22Rv1 (cell line): Measurements from ENCODE around the gene ARHGAP27.
"Not testable (repeated sequence)": the region's sequence is repeated elsewhere in the genome, so short reads cannot be mapped to it uniquely, and the experiment has no call there.

Experiments used
- H3K27ac ChIP-seq: fragments of 450-650 bp; 2 replicates; pipeline ENCODE4 v1.5.1; 2017
- CTCF ChIP-seq: fragments of 450-650 bp; IDR thresholded peaks from 2 replicates; pipeline ENCODE4 v1.5.1; 2017; ENCODE audit warnings: mild to moderate bottlenecking
- ZFX ChIP-seq: fragments of 450-650 bp; IDR thresholded peaks from 2 replicates; pipeline ENCODE4 v1.6.1; 2017; ENCODE audit warnings: antibody characterized with exemption, borderline replicate concordance

ARHGAP27 gene

DNA sequence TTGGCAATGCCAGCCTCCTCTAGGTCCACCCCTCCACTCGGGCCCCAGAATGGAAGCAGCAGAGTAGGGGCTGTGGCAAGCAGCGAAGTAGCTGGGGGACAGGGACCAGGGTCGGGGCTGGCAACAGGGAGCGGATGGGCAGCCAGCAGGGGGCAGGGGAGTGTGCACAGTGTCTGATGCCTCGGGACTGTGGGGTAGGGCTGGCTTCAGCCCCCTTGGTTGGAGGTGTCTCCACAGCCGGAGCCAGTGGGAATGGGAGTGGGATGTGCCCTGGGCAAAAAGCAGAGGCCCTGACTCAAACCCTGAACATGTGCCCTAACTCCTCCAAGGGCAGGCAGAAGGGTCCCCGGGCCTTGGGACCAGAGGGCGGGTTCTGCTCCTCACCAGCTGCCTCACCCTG lies 18.5 kb upstream of the ARHGAP27 start:
- no peak overlapping the region for H3K27ac ChIP-seq

GRCh38 chr17:45449708-45450329 lies 17.1 kb upstream of the ARHGAP27 start:
- H3K27ac ChIP-seq: not testable (repeated sequence)

More for the DNA sequence above, 18.5 kb upstream of the ARHGAP27 start:
- no peak for TF ChIP-seq ZFX
- TF ChIP-seq CTCF: no peak

GRCh38 chr17:45449260-45449659 lies 16.6 kb upstream of the ARHGAP27 start:
- H3K27ac ChIP-seq: not testable (repeated sequence)

GRCh38 chr17:45448483-45448882 lies 15.8 kb upstream of the ARHGAP27 start:
- H3K27ac ChIP-seq: not testable (repeated sequence)

DNA sequence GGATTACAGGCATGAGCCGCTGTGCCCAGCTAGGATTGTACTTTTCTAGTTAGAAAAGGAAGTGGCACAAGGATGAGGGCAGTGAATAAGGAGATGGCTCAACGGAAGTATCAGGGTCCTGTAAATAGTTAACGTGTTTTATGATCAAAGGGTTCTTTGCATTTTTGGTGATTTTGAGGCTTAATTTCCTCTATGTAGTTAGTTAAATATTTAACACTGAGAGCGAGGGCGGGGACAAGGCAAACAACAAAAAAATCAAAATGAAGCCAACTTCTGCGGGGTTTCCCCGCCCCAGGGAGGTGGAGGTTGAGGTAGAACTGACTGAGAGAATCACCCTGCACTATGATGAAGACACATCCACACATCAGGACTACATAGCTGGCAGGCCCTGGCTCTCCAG lies 15.4 kb upstream of the ARHGAP27 start:
- H3K27ac ChIP-seq: not testable (repeated sequence)

- not testable (repeated sequence) for H3K27ac ChIP-seq
These were observed 15.0 kb upstream of the ARHGAP27 start for GRCh38 chr17:45447650-45448049.

DNA sequence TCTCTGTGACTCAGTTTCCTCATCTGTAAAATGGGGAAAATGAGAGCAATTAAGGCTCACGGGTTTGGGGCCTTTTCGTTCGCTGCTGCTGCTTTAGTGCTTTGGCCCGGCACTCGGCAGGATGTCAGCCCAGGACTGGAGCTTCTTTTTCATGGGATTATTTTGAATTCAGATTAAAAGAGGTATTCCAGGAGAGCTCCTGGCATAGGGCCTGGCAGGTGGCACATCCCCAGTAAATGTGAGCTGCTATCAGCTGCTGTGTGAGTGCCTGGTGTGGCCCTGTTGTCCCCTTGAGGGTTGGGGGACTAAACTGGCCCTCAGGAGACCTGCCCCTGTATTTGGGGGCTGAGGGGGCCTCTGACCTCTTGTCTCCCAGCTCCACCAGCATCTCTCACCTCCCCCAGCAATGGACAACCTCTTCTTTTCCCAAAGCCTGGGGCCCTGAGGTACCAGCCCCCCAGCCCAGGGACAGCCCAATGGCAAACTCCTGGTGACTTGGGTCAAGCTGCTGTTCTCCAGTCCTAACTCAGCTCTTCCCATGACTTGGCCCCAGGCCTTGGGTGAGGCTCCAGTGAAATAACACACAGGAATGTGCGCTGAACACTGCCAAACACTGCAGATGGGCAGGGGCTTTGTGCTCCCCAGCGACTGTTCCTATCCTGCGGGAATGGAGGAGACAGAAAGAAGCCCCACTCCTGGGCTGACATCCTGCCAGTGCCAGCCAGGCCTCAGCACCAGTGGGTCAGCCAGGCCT lies 14.4 kb upstream of the ARHGAP27 start:
- not testable (repeated sequence) for H3K27ac ChIP-seq

DNA sequence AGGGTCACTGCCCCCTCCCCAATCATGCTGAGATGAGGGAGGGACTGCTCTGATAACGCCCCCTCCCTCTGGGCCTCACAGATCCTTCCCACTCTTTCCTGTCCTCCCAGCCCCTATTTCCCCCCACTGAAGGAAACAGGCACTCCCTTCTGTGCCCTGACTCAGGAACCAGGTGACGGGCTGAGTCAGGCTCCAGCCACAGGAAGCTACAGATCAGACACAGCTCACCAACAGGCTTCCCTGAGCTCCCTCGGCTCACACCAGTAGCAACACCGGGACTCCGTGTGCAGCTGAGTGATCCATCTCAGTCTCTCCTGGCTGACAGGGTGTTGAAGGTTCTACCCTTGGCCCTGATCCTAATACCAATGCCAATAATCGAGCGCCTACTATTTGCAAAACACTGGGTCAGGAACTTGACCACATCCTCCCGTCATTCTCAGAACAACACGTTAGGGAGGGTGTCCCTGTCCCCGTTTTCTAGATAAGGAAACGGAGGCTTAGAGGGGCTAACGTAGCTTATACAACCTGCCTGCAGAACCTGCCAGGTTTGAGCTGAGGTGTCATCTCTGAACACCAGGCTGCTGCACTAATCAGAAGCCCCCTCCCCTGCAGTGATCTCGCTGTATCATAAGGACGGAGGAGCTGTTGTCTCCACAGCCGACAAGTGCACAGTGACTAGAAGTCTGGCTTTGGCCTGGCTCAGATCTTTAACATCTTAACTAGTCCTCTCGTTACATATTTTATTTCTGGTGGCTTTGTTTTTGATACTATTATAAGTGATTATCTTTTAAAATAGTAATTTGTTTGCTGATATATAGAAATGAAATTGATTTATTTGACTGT lies 13.5 kb upstream of the ARHGAP27 start:
- not testable (repeated sequence) for H3K27ac ChIP-seq

- H3K27ac ChIP-seq: not testable (repeated sequence)
These were observed 12.5 kb upstream of the ARHGAP27 start for GRCh38 chr17:45444856-45445820.

DNA sequence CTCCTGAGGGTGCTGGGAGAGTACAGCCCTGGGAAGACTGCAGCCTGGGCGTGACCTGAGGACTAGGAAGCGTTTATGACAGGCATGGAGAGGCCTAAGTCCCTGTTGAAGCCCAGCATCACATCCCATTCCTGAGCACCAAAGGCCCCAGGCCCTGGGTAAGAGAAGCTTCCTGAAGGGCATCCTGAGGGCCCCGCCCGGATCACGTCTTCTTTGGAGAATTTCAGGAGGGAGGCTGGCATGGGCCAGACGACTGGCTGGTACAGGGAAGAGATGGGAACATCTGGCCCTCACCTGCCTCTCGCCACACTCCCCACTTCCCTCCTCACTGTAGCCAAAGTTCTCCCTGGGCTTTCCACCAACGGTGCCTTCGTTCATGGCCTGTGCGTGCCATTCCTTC lies 11.6 kb upstream of the ARHGAP27 start:
- H3K27ac ChIP-seq: not testable (repeated sequence)

DNA sequence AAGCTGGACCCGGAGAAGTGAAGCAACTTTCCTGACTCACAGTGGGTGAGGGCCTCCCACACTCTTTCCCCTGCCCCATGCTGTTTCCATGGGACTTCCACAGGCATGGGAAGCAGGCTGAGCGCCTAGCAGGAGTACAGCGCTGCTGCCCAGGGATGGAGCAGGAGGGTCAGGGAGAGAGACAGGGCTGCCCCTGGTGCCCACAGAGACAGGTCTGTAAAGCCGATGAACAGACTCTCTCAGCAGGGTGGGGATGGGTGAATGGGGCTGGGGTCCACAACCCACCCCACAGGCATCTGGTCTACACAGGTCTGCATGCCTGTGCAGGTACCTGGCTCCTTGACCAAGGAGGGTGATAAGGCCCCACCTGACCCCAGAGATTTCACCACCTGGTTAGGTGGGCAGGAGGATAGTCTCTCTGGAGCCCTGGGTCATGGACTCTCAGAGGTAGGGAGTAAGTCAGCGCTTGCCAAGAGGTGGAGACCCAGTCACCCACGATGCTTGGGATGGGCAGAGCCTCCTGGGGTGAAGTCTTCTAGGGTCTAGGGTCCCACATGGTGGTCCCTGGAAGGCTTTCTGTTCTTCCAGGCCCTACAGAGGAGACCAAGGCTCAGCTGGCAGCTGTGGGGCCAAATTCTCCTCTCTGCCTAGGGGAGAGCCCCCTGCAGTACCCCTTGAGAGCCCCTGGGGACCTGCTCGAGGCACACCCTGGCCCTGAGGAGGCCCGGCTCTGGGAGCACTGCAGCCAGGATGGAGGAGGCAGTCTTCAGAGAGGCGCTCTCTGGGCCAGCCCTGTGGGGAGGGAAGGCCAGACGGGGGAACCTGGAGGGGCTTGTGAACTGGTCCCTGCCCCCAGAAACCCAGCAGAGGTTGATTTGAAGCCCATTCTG lies 10.9 kb upstream of the ARHGAP27 start:
- not testable (repeated sequence) for H3K27ac ChIP-seq

- no peak overlapping the region for H3K27ac ChIP-seq
- TF ChIP-seq ZFX (no peak), CTCF (no peak)
These were observed 9.0 kb upstream of the ARHGAP27 start for GRCh38 chr17:45441526-45442310.

GRCh38 chr17:45440839-45441515 lies 8.3 kb upstream of the ARHGAP27 start:
- H3K27ac ChIP-seq: not testable (repeated sequence)
